Brain microvascular endothelial cell (primary cell): ENCODE results near the gene LRRC71.

Experiments
- DNase-seq: peaks from one replicate; pipeline ENCODE4 v3.0.0-alpha.2; 2020
- H3K27ac ChIP-seq: fragments of 250-450 bp; sonication (Bioruptor Pico); 2 replicates; pipeline ENCODE4 v1.5.1; 2020; ENCODE audit warnings: mild to moderate bottlenecking, moderate library complexity
- H3K27me3 ChIP-seq: fragments of 250-450 bp; sonication (Bioruptor Pico); replicated peaks from 2 replicates; pipeline ENCODE4 v1.5.1; 2020; ENCODE audit warnings: mild to moderate bottlenecking
- H3K36me3 ChIP-seq: fragments of 250-450 bp; sonication (Bioruptor Pico); replicated peaks from 2 replicates; pipeline ENCODE4 v1.5.1; 2020; ENCODE audit warnings: mild to moderate bottlenecking
- H3K4me3 ChIP-seq: 2 replicates; pipeline ENCODE4 v1.5.1; 2011; ENCODE audit warnings: low read depth, mild to moderate bottlenecking, control low read depth, low read length, moderate library complexity
- in situ Hi-C: cut with HindIII; loops from 2 replicates; pipeline ENCODE4 v1.10.0; 2017; ENCODE audit warnings: low sequenced_read_pairs, low pct_ligation_motif_present
- TF ChIP-seq, protein P1 (sequence below): IDR thresholded peaks from 2 replicates; pipeline ENCODE4 v1.5.1; 2011; ENCODE audit warnings: low read depth, mild to moderate bottlenecking, moderate library complexity, low read length, control low read depth, inconsistent platforms; ENCODE audit errors: missing control alignments

The LRRC71 gene

DNA sequence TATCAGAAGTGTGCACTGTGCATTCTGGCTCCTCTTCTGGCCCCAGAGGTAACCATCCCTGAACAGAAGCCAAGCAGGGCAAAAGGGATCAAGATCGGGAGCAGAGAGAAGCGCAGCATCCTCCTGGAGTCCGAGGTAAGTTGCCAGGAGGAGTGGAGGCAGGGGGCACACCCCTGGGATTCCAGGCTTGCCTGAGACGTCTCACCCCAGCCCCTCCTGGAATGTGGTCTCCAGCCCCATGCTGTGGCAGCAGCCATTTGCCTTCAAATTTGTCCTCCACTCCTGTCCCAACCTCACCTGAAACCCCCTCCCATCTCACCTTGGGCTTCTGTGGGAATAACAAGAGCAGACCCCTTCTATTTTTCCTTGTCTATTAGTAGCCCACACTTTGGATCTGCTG lies 10.1 kb downstream of the LRRC71 start:
- no peak overlapping the region for H3K4me3 ChIP-seq
- peaks cover under 1% of the 10 kb centered on the region for H3K36me3 ChIP-seq
- H3K27me3 ChIP-seq, result peaks cover 3% of the 10 kb centered on the region
- no peak for DNase-seq
- no peak overlapping the region for H3K27ac ChIP-seq
- in situ Hi-C loops, result no loop called here
- TF ChIP-seq, protein P1, sequence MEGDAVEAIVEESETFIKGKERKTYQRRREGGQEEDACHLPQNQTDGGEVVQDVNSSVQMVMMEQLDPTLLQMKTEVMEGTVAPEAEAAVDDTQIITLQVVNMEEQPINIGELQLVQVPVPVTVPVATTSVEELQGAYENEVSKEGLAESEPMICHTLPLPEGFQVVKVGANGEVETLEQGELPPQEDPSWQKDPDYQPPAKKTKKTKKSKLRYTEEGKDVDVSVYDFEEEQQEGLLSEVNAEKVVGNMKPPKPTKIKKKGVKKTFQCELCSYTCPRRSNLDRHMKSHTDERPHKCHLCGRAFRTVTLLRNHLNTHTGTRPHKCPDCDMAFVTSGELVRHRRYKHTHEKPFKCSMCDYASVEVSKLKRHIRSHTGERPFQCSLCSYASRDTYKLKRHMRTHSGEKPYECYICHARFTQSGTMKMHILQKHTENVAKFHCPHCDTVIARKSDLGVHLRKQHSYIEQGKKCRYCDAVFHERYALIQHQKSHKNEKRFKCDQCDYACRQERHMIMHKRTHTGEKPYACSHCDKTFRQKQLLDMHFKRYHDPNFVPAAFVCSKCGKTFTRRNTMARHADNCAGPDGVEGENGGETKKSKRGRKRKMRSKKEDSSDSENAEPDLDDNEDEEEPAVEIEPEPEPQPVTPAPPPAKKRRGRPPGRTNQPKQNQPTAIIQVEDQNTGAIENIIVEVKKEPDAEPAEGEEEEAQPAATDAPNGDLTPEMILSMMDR, result no peak

DNA sequence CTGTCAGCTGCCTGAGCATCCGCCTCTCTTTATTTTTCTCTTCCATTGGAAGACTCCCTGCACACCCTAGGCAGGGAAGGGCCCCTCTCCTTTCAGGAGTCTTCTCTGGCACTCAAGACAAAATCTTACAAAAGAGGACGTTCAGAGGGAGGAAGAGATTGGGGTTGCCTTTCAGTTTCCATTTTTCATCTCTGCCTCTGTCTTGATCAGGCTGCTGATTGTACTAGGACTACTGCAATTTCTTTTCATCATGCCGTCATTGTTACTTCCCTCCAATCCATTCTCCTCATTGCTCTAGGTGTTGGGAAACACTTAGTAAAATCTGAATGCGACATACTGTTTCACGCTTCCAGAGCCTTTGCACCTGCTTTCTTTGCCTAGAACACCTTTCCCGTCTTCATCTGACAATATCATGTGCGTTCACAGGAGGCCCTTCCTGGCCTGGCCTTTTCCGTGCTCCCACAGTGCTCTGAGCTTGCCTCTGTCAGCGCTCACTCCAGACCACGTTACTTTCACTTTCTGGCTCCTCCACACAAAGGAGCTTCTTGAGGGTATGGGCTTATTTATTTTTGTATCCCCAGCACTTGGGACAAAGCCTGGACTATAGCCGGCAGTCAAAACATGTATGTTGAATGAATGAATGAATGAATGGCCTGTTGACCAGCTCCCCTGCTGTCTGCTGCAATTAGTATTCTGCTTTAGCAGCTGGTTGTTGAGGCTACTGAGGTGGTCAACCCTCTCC lies 10.9 kb downstream of the LRRC71 start:
- Histone ChIP-seq H3K27ac (no peak overlapping the region), H3K27me3 (peaks cover 3% of the 10 kb centered on the region), H3K36me3 (peaks cover 7% of the 10 kb centered on the region), H3K4me3 (no peak overlapping the region)
- DNase-seq, result no peak
- in situ Hi-C loops, result no loop called here
- TF ChIP-seq, protein P1, result no peak

DNA sequence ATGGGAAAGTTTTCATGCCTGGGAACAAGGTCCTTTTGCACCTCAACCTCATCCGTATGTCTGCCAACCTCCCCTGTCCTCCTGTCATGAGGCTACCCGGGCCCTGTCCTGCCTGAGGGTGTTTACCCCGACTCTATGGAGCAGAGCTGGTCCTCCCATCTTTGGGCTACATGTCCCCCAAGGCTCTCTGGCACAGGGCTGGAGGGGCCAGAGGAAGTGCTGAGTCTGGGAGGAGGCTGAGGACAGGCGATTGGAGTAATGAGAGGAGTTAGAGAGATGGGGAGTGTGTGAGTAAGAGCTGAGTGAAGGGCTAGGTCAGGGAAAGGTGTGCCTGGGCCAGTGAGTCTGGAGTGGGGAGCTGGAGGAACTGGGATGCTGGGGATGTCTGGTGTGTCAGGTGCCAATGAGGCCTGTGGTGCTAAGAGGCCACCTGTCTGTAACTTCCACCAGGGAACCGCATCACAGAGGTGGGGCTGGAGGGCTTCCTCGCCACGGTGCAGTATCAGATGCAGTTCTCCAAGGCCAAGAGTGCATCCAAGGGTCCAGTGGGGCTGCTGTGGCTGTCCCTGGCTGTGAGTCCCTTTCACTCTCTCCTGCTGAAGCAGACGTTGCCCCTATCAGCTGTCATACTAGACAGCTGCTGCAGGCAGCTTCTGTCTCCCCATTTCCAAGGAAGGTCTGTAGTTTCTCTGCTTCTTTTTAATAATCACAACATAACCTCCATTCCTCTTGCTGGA lies 11.7 kb downstream of the LRRC71 start:
- Histone ChIP-seq H3K27me3 (peaks cover 3% of the 10 kb centered on the region), H3K36me3 (peaks cover 12% of the 10 kb centered on the region), H3K27ac (no peak overlapping the region), H3K4me3 (no peak overlapping the region)
- no peak for DNase-seq
- in situ Hi-C loops, result no loop called here
- TF ChIP-seq, protein P1, result no peak

DNA sequence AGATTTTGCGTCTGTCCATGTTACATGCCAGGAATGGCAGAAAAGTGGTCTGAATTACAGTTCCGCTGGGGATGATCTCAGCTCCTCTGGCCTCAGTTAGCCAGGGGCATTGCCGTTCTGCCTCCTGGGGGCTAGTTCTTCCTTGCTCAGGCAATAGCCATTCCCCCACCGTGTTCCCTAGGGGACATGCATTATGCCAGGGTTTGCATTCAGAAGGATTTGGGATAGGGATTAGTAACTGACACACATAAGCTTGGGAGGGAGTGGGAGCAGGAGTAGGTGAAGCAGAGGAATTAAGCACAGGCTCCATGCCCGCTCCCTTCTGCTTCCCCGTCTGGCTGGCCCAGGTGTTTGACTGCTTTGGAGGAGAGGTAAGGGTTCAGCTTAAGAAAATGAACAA lies 12.7 kb downstream of the LRRC71 start:
- in situ Hi-C loops, result no loop called here
- no peak for DNase-seq
- peaks cover 12% of the 10 kb centered on the region for H3K36me3 ChIP-seq
- H3K4me3 ChIP-seq, result no peak overlapping the region
- TF ChIP-seq, protein P1, result no peak
- H3K27me3 ChIP-seq, result peaks cover 3% of the 10 kb centered on the region
- H3K27ac ChIP-seq, result no peak overlapping the region

DNA sequence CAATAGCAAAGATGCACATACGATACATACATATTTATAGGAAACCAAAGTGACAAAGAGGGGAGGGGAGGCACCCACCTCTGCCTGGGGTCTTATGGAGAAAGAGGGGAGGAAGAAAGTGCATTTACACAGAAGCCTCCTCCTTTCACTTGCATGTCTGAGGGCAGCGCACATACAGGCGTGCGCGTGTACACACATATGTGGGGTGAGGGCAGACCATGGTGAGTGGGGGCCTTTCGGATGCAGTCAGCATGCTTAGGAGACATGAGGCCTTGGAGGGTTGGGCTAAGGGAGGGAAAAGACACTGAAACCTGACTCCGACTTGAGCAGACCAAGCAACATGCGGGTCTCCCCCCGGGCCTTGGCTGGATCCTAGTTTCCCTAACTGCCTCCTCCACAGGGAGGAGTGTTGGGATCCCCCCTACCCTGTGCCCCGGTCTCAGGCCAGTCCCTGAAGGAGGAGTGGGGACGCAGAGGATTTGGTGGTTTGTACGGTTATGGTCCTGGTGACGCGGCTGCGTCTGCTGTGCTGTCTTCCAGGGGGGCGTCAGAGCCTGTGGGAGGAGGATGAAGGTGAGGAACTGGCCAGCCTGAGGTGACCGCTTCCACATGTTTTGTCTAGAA lies 15.2 kb downstream of the LRRC71 start:
- TF ChIP-seq, protein P1, result no peak
- DNase-seq, result no peak
- no peak overlapping the region for H3K4me3 ChIP-seq
- in situ Hi-C loops, result no loop called here
- no peak overlapping the region for H3K27ac ChIP-seq
- no peaks in the 10 kb centered on the region for H3K27me3 ChIP-seq
- H3K36me3 ChIP-seq, result peaks cover 25% of the 10 kb centered on the region
